Measurements from ENCODE around the gene ANKRD49.
"Not testable (repeated sequence)": the region's sequence is repeated elsewhere in the genome, so short reads cannot be mapped to it uniquely, and the experiment has no call there.

The ANKRD49 gene

GRCh38 chr11:94506513-94506912 is 12.7 kb downstream of the ANKRD49 start:
- not testable (repeated sequence) for DNase-seq

- no peak for DNase-seq
Observed at GRCh38 chr11:94507485-94507884, 13.7 kb downstream of the ANKRD49 start.

- DNase-seq, result peak in 52 of 56 donors; percentile 7 to 78 (median 40)
Observed at GRCh38 chr11:94511932-94512781, 18.4 kb downstream of the ANKRD49 start, which contains the start of gene C11orf97. Gene C11orf97 (plus strand): TSS chr11:94512461. CDS start chr11:94512529, 68 bp downstream.

GRCh38 chr11:94513091-94513490 is 19.3 kb downstream of the ANKRD49 start:
- no peak for DNase-seq

- DNase-seq, result no peak
Observed at GRCh38 chr11:94515398-94515797, 21.6 kb downstream of the ANKRD49 start.

GRCh38 chr11:94516725-94517124 is 22.9 kb downstream of the ANKRD49 start:
- DNase-seq, result no peak

GRCh38 chr11:94518300-94518699 is 24.5 kb downstream of the ANKRD49 start:
- no peak for DNase-seq

- peak in 3 of 56 donors; percentile 2 to 4 (median 2) for DNase-seq
Observed at GRCh38 chr11:94519478-94520084, 25.8 kb downstream of the ANKRD49 start.

- no peak for DNase-seq
Observed at GRCh38 chr11:94521684-94522083, 27.9 kb downstream of the ANKRD49 start.

GRCh38 chr11:94524341-94524740 is 30.6 kb downstream of the ANKRD49 start:
- DNase-seq, result no peak

GRCh38 chr11:94525546-94526324 is 32.0 kb downstream of the ANKRD49 start:
- peak in 9 of 56 donors; percentile 4 to 53 (median 19) for DNase-seq

- DNase-seq, result no peak
Observed at GRCh38 chr11:94526645-94527438, 33.1 kb downstream of the ANKRD49 start.

- no peak for DNase-seq
Observed at GRCh38 chr11:94528551-94528950, 34.8 kb downstream of the ANKRD49 start.

- DNase-seq, result no peak
Observed at GRCh38 chr11:94532211-94532610, 38.4 kb downstream of the ANKRD49 start.

GRCh38 chr11:94533206-94533605 is 39.4 kb downstream of the ANKRD49 start:
- no peak for DNase-seq

GRCh38 chr11:94533696-94534630 is 40.2 kb downstream of the ANKRD49 start:
- no peak for DNase-seq

GRCh38 chr11:94536386-94536785 is 42.6 kb downstream of the ANKRD49 start:
- no peak for DNase-seq

- DNase-seq, result no peak
Observed at GRCh38 chr11:94537031-94537600, 43.3 kb downstream of the ANKRD49 start.

GRCh38 chr11:94539420-94539819 is 45.6 kb downstream of the ANKRD49 start:
- no peak for DNase-seq

Measured in nucleus accumbens (tissue), 56 donors.